Measurements from ENCODE around the gene ZNF641.
"Not testable (repeated sequence)": the region's sequence is repeated elsewhere in the genome, so short reads cannot be mapped to it uniquely, and the experiment has no call there.

The ZNF641 gene

DNA sequence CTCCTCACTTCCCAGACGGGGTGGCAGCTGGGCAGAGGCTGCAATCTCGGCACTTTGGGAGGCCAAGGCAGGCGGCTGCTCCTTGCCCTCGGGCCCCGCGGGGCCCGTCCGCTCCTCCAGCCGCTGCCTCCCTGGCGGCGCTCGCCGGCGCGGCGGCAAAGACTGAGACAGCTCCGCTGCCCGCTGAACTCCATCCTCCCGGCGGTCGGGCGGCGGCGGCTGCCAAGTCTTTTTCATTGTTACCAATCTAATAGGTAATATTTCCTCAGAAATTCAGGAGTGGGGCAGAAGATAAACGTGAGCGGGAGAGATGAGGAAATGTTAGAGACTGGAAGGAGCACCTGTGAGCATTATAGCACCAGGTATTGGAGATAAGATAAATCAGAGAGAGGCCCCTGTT lies 17.0 kb downstream of the ZNF641 start:
- not testable (repeated sequence) for DNase-seq

DNA sequence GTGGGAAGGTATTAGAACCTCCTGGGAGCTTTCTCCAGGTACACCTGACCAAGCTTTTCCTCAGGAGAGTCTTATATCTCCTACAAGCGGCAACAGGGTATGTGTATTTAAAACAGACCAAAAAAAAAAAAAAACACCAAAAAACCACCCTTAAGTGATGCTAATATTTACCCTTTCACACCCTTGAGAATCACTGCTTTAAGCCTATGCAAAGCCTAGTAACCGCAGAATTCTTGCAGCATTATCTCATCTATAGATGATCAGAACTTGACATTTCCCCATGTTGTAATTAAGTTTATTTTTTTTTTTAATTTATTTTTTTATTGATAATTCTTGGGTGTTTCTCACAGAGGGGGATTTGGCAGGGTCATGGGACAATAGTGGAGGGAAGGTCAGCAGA lies 19.3 kb downstream of the ZNF641 start:
- peak; percentile 3 for DNase-seq

DNA sequence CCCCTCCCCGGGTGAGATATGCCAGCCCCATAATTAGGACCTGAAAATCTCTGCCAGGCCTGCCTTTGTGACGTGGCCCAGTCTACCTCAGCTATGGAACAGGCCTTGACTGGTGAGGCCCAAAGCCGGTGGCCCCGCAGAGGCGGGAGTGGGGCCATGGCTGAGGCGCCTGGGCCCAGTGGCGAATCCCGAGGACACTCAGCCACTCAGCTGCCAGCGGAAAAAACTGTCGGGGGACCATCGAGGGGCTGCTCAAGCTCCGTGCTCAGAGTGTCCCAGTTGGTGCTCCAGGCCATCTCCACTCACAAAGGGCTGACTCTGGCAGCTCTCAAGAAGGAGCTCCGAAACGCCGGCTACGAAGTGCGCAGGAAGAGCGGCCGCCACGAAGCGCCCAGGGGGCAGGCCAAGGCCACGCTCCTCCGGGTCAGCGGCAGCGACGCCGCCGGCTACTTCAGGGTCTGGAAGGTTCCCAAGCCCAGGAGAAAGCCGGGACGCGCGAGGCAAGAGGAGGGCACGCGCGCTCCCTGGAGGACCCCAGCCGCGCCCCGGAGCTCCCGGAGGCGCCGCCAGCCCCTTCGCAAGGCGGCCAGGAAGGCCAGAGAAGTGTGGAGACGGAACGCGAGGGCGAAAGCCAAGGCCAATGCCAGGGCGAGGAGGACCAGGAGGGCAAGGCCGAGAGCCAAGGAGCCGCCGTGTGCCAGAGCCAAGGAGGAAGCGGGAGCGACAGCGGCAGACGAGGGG lies 21.4 kb downstream of the ZNF641 start:
- DNase-seq: no peak

DNA sequence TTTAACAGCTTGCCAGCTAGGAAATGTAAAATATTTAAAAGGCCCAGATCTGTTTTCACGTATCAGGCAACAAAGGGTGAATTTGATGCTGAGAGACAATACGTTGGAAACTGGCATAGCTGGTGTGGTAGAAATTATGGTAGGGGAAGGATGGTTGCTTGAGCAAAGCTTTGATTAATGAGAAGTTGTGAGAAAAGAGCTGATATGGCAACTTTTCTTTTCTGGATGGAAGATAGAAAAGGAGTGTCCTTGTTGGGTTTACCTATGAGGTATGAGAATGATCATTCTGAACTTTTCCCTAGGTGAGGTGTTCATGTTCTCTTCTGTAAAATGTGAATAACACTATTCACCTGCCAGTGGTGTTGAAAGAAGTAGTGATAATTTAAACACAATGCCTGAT lies 34.2 kb downstream of the ZNF641 start:
- DNase-seq: no peak

DNA sequence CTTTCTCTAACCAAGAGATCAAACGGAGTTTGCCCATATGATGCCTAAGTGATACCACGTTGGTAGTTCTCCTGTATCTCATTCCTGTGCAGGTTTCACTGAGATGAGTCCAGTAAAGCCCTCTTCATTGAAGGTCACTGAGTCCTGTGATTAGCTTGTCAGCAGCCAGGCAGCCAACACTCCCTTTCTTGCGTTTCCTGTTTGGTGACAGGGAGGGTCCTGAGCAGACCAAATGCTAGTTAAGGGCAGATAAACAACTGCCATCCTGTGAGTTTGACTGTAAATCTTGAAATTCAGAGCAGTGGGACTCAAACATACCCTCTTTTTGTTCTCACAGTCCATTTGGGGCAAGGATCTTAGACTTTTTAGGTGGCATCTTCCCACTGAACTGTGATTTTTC lies 39.4 kb downstream of the ZNF641 start:
- no peak for DNase-seq

DNA sequence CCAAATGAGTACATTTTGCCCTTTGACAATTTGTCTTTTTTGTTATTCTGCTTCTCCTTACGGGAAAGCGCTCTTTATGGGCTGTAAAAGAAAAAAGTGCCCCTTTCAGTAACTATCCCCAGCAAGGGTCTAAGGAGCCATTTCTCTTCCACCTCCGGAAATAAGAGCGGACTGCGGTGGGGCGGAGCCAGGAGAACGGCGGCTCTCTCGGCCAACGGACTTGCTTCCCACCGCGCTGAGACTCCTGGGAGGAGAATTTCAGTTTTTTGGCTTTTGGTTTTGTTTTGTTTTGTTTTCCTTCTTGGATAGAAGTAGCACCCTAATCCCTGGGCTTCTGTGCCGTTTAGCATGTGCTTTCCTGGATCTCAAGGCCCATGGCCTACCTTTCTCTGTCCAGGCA lies 43.5 kb downstream of the ZNF641 start:
- no peak for DNase-seq

DNA sequence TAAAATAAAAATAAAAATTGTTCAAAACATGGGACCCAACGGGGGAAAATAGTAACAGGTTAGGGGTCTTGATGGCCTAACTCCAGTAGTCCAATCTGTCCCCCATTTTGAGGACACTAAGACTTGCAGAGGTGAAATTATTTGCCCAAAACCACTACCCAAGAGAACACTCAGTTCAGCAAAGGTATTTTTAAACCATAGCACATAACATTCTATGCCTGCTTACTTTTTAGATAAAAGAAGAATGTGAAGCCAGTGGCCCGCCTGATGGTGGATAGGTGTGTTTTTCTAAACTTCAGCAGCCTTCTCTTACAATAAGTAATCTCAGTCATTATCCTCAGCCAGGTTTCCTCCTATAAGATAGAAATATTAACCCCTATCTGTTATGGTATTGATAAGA lies 45.5 kb downstream of the ZNF641 start:
- DNase-seq: no peak

DNA sequence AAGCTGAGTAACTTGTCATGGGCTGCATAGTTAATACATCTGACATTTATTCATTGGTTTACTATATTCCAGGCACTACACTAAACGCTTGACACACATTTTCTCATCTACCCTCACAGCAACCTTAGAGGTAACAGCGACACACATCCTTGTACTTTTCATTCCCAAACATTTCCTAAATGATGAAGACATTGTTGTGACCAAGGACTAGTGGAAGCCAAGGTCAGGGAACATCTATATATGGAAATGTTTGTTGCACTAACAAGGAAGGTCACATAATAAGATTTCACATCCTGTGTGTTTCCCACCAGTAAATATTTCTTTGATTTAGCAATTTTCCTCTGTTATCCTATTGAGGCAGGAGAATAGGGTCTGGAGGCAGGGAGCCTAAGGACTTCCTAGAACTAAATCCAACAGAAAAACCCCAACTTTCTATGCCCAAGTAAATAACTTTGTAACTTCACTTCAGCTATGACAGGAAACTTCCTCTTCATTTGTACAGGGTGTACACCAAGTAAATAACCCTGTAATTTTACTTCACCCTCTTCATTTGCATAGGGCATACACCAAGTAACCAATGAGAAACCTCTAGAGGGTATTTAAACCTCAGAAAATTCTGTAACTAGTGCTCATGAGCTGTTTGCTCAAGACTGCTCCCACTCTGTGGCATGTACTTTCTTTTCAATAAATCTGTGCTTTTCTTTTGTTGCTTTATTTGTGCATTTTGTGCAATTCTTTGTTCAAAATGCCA lies 48.4 kb downstream of the ZNF641 start:
- no peak for DNase-seq

DNA sequence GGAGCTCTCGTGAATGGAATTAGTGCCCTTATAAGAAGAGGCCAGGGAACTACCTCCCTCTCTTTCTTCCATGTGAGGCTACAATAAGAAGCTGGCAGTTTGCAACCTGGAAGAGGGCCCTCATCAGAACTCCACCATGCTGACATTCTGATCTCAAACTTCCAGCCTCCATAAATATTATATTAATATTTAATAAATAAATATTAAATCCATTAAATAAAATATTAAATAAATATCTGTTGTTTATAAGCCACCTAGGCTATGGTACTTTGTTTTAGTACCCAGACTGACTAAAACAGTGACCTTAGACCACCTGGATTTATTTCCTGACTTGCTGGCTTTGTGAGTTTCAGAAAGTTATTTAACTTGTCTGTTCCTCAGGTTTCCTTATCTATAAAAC lies 49.9 kb downstream of the ZNF641 start:
- DNase-seq: no peak

DNA sequence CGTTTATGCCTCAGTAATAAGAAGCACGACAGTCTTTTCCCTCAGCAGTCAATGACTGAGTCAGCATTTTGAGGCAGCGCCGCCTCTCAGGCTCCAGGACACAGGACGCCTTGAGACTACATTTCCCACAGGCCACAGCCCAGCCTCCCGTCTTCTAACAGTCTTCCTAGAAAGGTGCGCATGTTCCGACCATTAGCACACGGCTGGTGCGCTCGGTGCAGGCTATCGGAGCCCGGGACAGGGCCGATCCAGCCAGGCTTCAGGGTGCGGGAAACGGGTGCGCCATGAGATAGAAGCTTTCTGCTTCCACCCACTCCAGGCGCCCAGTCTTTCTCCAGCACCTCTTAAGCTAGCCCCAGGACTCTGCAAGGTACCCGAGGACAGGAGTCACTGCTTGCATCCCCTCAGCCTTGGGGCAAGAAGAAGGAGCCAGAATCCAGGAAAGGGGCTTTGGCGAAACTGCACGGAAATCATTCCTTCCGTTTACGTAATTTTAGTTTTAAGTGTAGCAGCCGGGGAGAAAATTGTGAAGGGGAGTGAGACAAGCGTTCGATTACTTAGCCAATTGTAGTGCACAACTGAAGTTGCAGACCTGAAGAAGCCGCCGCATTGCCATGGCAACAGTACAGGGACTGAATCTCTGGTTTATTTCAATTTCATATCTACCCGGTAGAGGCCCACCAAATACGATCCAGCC lies 54.0 kb downstream of the ZNF641 start:
- DNase-seq: peak; percentile 42

DNA sequence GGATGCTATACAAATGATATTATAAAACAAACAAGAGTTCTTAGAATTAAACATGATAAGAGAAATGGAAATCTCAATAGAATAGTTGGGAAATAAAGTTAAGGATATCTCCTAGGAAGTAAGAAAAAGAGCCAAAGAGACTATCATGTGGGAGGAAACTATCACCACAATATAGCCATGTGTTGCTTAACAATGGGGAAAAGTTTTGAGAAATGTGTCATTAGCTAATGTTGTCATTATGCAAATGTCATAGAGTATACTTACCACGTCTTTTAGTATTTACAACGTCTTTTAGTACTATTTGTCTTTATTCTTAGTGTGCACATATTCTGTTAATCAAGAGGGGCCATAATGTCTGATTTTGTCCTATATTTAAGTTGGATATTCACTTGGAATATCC lies 58.7 kb downstream of the ZNF641 start:
- DNase-seq: no peak

DNA sequence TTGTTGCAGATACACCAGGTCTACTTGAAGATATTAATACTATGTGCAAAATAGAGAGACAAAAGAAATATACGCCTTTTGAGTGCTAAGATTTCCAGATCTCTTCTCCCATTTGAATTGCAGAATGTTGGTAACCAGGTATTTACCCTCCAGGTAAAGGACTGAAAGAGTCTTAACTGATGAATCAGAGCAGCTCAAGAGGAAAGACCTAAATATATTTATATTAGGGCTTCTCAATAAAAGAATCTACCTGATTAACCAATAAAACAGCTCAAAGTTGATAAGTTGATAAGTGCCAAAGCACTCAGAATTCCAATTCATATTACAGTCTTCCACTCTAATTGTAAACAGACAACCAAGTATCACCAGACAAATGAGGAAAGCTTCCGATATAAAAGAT lies 59.2 kb downstream of the ZNF641 start:
- no peak for DNase-seq

DNA sequence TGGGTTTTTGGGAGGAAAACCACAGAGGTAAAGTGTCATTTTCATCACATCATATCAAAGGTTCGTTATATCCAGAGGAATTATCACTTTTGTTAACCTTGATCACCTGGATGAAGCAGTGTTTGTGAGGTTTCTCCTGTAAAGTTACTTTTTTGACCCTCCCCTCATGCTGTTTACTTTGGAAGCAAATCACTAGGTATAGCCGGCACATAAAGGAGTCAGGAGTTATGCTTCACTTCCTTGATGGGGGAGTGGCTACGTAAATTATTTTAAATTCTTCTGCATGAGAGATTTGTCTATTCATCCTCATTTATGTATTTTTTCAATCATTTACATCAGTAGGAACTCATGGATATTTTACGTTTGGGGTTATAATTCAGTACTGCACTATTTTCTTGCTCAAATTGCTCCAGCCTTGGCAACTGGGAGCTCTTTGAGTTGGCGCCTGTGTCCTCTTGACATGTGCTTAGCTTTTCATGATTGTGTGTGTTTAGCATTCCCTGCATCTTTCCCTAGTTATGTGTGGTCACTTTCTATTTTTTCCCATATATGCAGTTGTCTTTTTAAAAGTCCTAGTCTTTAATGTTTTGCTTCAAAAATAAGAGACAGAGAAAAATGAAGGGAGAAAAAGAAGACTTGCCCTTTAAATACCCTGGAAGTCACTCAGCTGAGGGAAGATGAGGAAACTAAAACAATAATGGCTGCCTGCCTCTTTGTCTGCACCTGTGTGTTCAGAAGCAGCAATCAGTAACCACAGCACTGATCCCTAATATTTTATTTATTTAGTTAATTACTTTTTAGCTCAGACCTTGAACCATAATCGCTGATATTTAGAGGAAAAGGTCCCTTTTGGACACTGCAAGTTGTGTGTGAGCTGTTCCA lies 62.1 kb downstream of the ZNF641 start:
- no peak for DNase-seq

Data from DMS79 (cell line).